Measurements from ENCODE around the gene VAPA.

VAPA gene

DNA sequence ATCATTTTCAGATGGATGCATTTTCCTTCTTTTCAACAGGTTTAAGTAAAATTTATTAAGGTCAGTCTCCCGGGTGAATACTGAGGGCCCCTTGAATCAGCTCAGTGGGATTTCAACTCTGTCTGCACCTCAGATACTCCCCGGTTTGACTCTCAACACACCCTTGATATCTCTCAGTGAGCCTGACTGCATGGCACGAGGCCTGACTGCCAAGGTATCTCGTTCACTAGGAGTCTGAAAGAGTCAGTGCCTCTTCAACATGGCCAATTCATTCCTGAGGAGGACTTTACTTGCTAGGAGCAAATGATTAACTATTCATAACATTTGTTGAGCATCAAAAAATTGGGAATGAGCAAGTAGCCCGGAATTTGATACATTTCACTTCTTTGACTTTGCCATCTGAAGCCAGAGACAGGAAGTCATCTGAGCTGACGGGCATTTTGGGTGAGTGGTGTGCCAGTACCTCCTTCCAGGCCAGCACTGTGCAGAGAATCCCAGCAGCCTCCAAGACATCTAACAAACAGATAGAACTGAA is 81.0 kb downstream of the VAPA start:
- H3K9me3 ChIP-seq (ENCODE audit: low read length), result peaks cover 3% of the 10 kb centered on the region; the same call in 1 of the 2 replicates
- no peak overlapping the region for H3K4me3 ChIP-seq (ENCODE audit: low read depth, low read length, poor library complexity, severe bottlenecking)
- H3K36me3 ChIP-seq (ENCODE audit: insufficient read depth, low read length), result no peaks in the 10 kb centered on the region
- peaks cover 6% of the 10 kb centered on the region; the same call in 1 of the 2 replicates for H3K27me3 ChIP-seq (ENCODE audit: insufficient read depth, low read length)
- no peak overlapping the region for H3K9ac ChIP-seq (ENCODE audit: low read length)
- no peaks in the 10 kb centered on the region for H4K20me1 ChIP-seq (ENCODE audit: insufficient read depth, low read length)
- TF ChIP-seq, protein P1, sequence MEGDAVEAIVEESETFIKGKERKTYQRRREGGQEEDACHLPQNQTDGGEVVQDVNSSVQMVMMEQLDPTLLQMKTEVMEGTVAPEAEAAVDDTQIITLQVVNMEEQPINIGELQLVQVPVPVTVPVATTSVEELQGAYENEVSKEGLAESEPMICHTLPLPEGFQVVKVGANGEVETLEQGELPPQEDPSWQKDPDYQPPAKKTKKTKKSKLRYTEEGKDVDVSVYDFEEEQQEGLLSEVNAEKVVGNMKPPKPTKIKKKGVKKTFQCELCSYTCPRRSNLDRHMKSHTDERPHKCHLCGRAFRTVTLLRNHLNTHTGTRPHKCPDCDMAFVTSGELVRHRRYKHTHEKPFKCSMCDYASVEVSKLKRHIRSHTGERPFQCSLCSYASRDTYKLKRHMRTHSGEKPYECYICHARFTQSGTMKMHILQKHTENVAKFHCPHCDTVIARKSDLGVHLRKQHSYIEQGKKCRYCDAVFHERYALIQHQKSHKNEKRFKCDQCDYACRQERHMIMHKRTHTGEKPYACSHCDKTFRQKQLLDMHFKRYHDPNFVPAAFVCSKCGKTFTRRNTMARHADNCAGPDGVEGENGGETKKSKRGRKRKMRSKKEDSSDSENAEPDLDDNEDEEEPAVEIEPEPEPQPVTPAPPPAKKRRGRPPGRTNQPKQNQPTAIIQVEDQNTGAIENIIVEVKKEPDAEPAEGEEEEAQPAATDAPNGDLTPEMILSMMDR (IDR thresholded peaks at IDR 0.05; ENCODE audit: low read length), result no peak
- no peak for TF ChIP-seq EZH2 (IDR thresholded peaks at IDR 0.05; ENCODE audit: borderline replicate concordance, low read length)
- no peaks in the 10 kb centered on the region for H3K9me2 ChIP-seq (ENCODE audit: low read depth, low read length)
- no peak overlapping the region for H3K4me2 ChIP-seq (ENCODE audit: low read length)
- H2AFZ ChIP-seq (ENCODE audit: low read length), result no peak overlapping the region
- no peaks in the 10 kb centered on the region for H3F3A ChIP-seq (ENCODE audit: insufficient read depth, low read length)
- no peaks in the 10 kb centered on the region for H3K79me2 ChIP-seq (ENCODE audit: insufficient read depth, low read length)
- no peaks in the 10 kb centered on the region for H3K4me1 ChIP-seq (ENCODE audit: insufficient read depth, low read length, severe bottlenecking)
- H3K27ac ChIP-seq (ENCODE audit: low read depth, low read length, poor library complexity, severe bottlenecking), result no peak overlapping the region

DNA sequence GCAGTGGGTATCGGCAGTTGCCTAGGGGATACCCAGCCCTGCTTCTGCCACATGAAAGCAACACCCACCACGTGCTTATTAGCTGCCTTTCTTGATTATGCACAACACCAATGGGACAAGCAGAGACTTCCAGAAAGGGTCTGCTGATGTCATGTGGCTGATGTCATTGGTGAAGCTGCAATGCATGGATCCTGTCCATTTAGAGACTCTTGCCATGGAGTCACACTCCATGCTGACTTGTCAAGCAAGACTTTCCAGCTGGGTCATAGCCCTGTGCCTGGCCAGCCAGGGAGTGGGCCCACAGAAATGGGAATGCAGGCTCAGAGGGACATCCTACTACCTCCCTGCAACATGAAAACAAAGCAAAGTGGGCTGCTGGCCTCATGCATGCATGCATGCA is 81.8 kb downstream of the VAPA start:
- no peaks in the 10 kb centered on the region for H3F3A ChIP-seq (ENCODE audit: insufficient read depth, low read length)
- H4K20me1 ChIP-seq (ENCODE audit: insufficient read depth, low read length), result no peaks in the 10 kb centered on the region
- H2AFZ ChIP-seq (ENCODE audit: low read length), result no peak overlapping the region
- no peak overlapping the region for H3K4me3 ChIP-seq (ENCODE audit: low read depth, low read length, poor library complexity, severe bottlenecking)
- no peak overlapping the region for H3K9ac ChIP-seq (ENCODE audit: low read length)
- no peaks in the 10 kb centered on the region for H3K9me2 ChIP-seq (ENCODE audit: low read depth, low read length)
- H3K4me1 ChIP-seq (ENCODE audit: insufficient read depth, low read length, severe bottlenecking), result no peaks in the 10 kb centered on the region
- H3K9me3 ChIP-seq (ENCODE audit: low read length), result peaks cover 3% of the 10 kb centered on the region; the same call in 1 of the 2 replicates
- TF ChIP-seq, protein P1 (IDR thresholded peaks at IDR 0.05; ENCODE audit: low read length), result no peak
- no peak for TF ChIP-seq EZH2 (IDR thresholded peaks at IDR 0.05; ENCODE audit: borderline replicate concordance, low read length)
- no peaks in the 10 kb centered on the region; the same call in 1 of the 2 replicates for H3K27me3 ChIP-seq (ENCODE audit: insufficient read depth, low read length)
- no peaks in the 10 kb centered on the region for H3K36me3 ChIP-seq (ENCODE audit: insufficient read depth, low read length)
- H3K4me2 ChIP-seq (ENCODE audit: low read length), result no peak overlapping the region
- H3K79me2 ChIP-seq (ENCODE audit: insufficient read depth, low read length), result no peaks in the 10 kb centered on the region
- no peak overlapping the region for H3K27ac ChIP-seq (ENCODE audit: low read depth, low read length, poor library complexity, severe bottlenecking)

DNA sequence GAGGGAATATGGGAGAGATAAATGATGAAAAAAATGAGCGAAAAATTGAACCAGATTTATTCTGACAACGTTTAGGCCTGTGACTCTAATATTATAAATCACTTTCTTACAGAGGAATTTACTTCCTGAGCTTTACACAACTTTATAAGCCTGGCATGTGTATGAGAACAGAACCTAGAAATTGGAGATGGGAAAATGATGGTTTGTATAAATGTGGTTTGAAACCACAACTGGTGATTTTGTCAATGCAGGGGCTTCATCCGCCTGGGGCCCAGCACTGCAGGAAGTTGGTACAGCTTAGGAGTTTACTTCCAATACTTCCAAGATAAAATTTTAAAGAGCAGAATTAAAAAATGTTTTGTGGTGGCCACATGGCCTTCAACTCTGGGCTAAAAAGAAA is 82.3 kb downstream of the VAPA start:
- H3K9ac ChIP-seq (ENCODE audit: low read length), result no peak overlapping the region
- peaks cover 3% of the 10 kb centered on the region; the same call in 1 of the 2 replicates for H3K9me3 ChIP-seq (ENCODE audit: low read length)
- no peaks in the 10 kb centered on the region for H3K4me1 ChIP-seq (ENCODE audit: insufficient read depth, low read length, severe bottlenecking)
- H3K9me2 ChIP-seq (ENCODE audit: low read depth, low read length), result no peaks in the 10 kb centered on the region
- H3K4me2 ChIP-seq (ENCODE audit: low read length), result no peak overlapping the region
- H3K27me3 ChIP-seq (ENCODE audit: insufficient read depth, low read length), result no peaks in the 10 kb centered on the region; the same call in 1 of the 2 replicates
- no peak overlapping the region for H2AFZ ChIP-seq (ENCODE audit: low read length)
- no peak overlapping the region for H3K27ac ChIP-seq (ENCODE audit: low read depth, low read length, poor library complexity, severe bottlenecking)
- no peaks in the 10 kb centered on the region for H3K36me3 ChIP-seq (ENCODE audit: insufficient read depth, low read length)
- TF ChIP-seq, protein P1 (IDR thresholded peaks at IDR 0.05; ENCODE audit: low read length), result no peak
- no peak for TF ChIP-seq EZH2 (IDR thresholded peaks at IDR 0.05; ENCODE audit: borderline replicate concordance, low read length)
- no peaks in the 10 kb centered on the region for H3F3A ChIP-seq (ENCODE audit: insufficient read depth, low read length)
- H3K79me2 ChIP-seq (ENCODE audit: insufficient read depth, low read length), result no peaks in the 10 kb centered on the region
- no peaks in the 10 kb centered on the region for H4K20me1 ChIP-seq (ENCODE audit: insufficient read depth, low read length)
- no peak overlapping the region for H3K4me3 ChIP-seq (ENCODE audit: low read depth, low read length, poor library complexity, severe bottlenecking)

Measured in OCI-LY1 (cell line).